ENCODE data around the gene PLLP. TPM values are rescaled to one million over a fixed set of nuclear protein-coding genes. Genes with fewer than 3 reads are reported as not detected.
A peak's percentile ranks its signal among the peaks of the same experiment; 100 is the strongest.

The PLLP gene
- total and polyA plus RNA-seq, 5 experiments from 2014 or later = 3.5 to 8.8 (median 4.9) TPM

- Mint-ChIP-seq H3K27me3 (no peaks in the 10 kb centered on the region), H3K9me3 (no peaks in the 10 kb centered on the region), H3K27ac (no peak overlapping the region), H3K4me3 (peak overlapping the region in 1 of 10 donors; percentile 14), H3K36me3 (peaks cover 0 to 21% (median 5%) of the 10 kb centered on the region in 3 donors), H3K4me1 (peaks cover 7 to 28% (median 14%) of the 10 kb centered on the region in 4 donors)
- DNase-seq = no peak
- POLR2A ChIA-PET = interaction anchor here (0.9 to 1.2 kb wide), 2 partner anchors 8 to 9 kb away, joined by 3 to 4 read pairs; no protein-coding TSS in a partner anchor
- no peak for ATAC-seq
Measured at GRCh38 chr16:57258910-57259475, 25.5 kb downstream of the PLLP start.

DNA sequence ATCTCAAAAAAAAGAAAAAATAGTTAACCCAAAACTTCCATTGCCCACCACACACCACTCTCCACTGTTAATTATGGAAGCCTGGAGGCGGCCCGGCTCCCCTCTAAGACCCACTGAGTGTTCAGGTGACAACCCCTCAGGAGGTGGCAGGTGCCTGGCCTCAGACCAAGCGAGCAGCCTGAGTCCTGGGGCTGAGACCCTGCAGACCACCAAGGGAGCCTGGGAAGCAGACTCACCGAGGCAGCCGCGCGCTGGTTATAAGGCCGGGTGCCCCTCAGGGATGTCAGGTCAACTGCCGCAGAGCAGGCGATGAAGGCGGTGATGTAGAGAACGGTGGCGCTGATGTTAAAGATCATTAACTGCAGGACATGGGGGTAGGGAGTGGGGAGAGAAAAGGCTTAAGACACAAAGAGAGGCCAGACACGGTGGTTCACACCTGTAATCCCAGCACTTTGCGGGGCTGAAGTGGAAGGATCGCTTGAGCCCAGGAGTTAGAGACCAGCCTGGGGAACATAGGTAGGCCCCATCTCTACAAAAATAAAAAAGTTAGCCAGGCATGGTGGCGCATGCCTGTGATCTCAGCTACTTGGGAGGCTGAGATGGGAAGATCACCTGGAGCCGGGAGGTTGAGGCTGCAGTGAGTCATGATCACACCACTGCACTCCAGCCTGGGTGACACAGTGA is 26.1 kb downstream of the PLLP start:
- Mint-ChIP-seq H3K36me3 (peaks cover 0 to 24% (median 5%) of the 10 kb centered on the region in 3 donors), H3K27ac (peak overlapping the region in 4 of 10 donors; percentile 48 to 83 (median 67)), H3K4me3 (no peak overlapping the region)

DNA sequence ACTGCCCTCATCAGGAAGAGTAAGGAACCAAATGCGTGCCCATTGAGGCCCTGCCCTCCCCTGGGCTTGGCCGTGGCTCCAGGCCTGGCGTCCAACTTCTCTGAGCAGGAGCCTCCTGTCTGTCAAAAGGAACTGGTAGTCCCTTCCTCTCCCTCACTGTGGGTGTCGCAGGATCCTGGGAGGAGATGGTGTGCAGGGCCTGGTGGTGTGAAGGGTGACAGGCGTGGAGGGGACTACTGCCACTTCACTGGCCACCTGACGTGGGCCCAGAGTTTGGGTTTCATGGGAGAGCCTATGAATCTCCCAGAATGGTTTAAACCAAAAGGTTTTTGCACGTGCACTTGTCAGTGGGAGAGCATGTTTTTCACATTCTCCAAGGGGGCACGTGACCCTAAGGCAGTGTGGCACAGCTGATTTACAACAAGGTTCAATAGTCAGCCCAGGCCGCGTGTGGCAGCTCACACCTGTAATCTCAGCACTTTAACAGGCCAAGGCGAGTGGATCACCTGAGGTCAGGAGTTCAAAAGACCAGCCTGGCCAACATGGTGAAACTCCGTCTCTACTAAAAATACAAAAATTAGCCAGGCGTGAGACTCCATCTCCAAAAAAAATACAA is 26.9 kb downstream of the PLLP start:
- Mint-ChIP-seq H3K4me3 (no peak overlapping the region), H3K4me1 (peaks cover 5 to 21% (median 14%) of the 10 kb centered on the region in 4 donors), H3K27ac (peak overlapping the region in 3 of 10 donors; percentile 2 to 74 (median 43)), H3K9me3 (no peaks in the 10 kb centered on the region), H3K36me3 (peaks cover 5 to 29% (median 6%) of the 10 kb centered on the region in 3 donors), H3K27me3 (no peaks in the 10 kb centered on the region)
- POLR2A ChIA-PET = interaction anchor here (2.6 kb wide), 1 partner anchor 8 kb away, joined by 7 read pairs; no protein-coding TSS in a partner anchor
- ATAC-seq (no peak), DNase-seq (no peak)

More for the DNA sequence above, 26.1 kb downstream of the PLLP start:
- no peak for DNase-seq
- POLR2A ChIA-PET = interaction anchor here (1.2 kb wide), 1 partner anchor 10 kb away, joined by 4 read pairs; no protein-coding TSS in a partner anchor
- Mint-ChIP-seq H3K4me1 (peaks cover 7 to 28% (median 14%) of the 10 kb centered on the region in 4 donors), H3K9me3 (no peaks in the 10 kb centered on the region), H3K27me3 (no peaks in the 10 kb centered on the region)
- ATAC-seq = no peak

DNA sequence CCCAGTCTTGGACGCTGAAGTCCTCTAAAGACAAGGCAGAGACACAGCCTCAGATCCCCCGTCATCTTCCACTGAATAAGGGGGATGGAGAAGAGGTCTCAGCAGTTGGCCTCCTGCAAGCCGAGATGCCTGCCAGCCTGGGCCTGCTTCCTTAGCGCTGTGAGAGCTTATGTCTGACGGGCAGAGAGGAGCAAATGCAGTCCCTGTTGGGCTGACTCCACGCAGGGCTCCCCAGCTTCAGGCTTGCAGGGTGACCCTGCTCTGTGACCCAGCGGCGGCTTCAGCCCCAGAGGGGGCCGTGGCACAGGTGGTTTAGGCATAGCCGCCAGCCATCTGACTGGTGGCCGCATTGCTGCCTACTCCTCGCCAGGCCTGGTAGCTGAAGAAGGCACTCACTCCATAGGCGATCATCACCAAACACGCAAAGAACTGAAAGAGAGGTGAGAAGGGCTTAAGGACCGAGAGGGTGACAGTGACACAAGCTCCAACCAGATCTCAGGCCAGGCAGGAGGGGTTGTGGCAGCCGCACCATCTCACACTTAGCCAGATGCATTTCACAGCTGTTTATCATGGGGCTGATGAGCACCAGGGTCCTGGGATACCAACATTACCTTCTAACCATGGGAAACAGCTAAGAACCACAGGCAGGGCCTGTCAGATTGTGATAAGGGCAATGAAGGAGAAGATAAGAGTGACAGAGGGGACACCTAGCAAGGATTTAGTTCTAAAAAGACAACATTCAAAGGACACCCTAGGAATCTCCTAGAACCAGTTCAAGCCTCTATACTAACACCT is 27.7 kb downstream of the PLLP start:
- Mint-ChIP-seq H3K9me3 (no peaks in the 10 kb centered on the region), H3K27me3 (no peaks in the 10 kb centered on the region), H3K27ac (peak overlapping the region in 4 of 10 donors; percentile 43 to 74 (median 57)), H3K36me3 (peaks cover 10 to 36% (median 13%) of the 10 kb centered on the region in 3 donors), H3K4me3 (peak overlapping the region in 1 of 10 donors; percentile 65), H3K4me1 (peaks cover 5 to 20% (median 14%) of the 10 kb centered on the region in 4 donors)
- no peak for ATAC-seq
- POLR2A ChIA-PET = interaction anchor here (2.6 kb wide), 1 partner anchor 8 kb away, joined by 7 read pairs; no protein-coding TSS in a partner anchor
- no peak for DNase-seq

- no peaks in the 10 kb centered on the region for H3K27me3 Mint-ChIP-seq
Measured at GRCh38 chr16:57255686-57256415, 28.6 kb downstream of the PLLP start.

GRCh38 chr16:57253466-57253865 is 31.0 kb downstream of the PLLP start:
- Mint-ChIP-seq H3K4me1 (peaks cover 0 to 3% (median 2%) of the 10 kb centered on the region in 4 donors), H3K27me3 (no peaks in the 10 kb centered on the region), H3K4me3 (no peak overlapping the region), H3K27ac (no peak overlapping the region), H3K9me3 (no peaks in the 10 kb centered on the region), H3K36me3 (peaks cover 10 to 67% (median 30%) of the 10 kb centered on the region in 3 donors)
- ATAC-seq = no peak
- POLR2A ChIA-PET = interaction anchor here (0.5 to 1.3 kb wide), 2 partner anchors 11 to 41 kb away, joined by 4 read pairs; no protein-coding TSS in a partner anchor
- DNase-seq = no peak

More at GRCh38 chr16:57255686-57256415, 28.6 kb downstream of the PLLP start:
- Mint-ChIP-seq H3K36me3 (peaks cover 10 to 44% (median 18%) of the 10 kb centered on the region in 3 donors), H3K9me3 (no peaks in the 10 kb centered on the region), H3K4me1 (peaks cover 5 to 17% (median 12%) of the 10 kb centered on the region in 4 donors), H3K4me3 (no peak overlapping the region), H3K27ac (peak overlapping the region in 2 of 10 donors; percentile 59 to 74)
- POLR2A ChIA-PET = interaction anchor here (0.9 to 2.6 kb wide), 2 partner anchors 9 to 11 kb away, joined by 4 to 7 read pairs; partner anchors contain the start of gene ARL2BP
- no peak for ATAC-seq
- DNase-seq = no peak

GRCh38 chr16:57252148-57252721 is 32.2 kb downstream of the PLLP start:
- DNase-seq (no peak), ATAC-seq (no peak)
- no peaks in the 10 kb centered on the region for H3K27me3 Mint-ChIP-seq
- H3K4me1 Mint-ChIP-seq = peaks cover 0 to 2% (median 2%) of the 10 kb centered on the region in 4 donors
- no peaks in the 10 kb centered on the region for H3K9me3 Mint-ChIP-seq
- no peak overlapping the region for H3K4me3 Mint-ChIP-seq
- peaks cover 10 to 75% (median 32%) of the 10 kb centered on the region in 3 donors for H3K36me3 Mint-ChIP-seq
- POLR2A ChIA-PET = interaction anchor here (1.0 to 1.3 kb wide), 2 partner anchors 9 to 12 kb away, joined by 3 to 4 read pairs; no protein-coding TSS in a partner anchor
- H3K27ac Mint-ChIP-seq = peak overlapping the region in 3 of 10 donors; percentile 2 to 80 (median 67)

DNA sequence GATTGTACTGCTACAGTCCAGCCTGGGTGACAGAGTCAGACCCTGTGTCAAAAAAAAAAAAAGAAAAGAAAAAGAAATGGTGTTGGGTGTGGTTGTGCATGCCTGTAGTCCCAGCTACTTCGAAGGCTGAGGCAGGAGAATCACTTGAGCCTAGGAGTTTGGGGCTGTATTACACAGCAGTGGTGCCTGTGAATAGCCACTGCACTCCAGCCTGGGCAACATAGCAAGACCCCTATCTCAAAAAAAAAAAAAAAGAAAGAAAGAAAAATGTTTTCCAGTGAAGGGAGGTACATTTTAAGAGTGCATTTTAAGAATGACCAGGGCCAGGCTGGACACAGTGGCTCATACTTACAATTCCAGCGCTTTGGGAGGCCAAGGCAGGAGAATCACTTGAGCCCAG is 33.1 kb downstream of the PLLP start:
- DNase-seq = no peak
- H3K9me3 Mint-ChIP-seq = no peaks in the 10 kb centered on the region
- no peaks in the 10 kb centered on the region for H3K27me3 Mint-ChIP-seq
- ATAC-seq = no peak
- no peak overlapping the region for H3K4me3 Mint-ChIP-seq
- peaks cover 10 to 72% (median 32%) of the 10 kb centered on the region in 3 donors for H3K36me3 Mint-ChIP-seq
- POLR2A ChIA-PET = interaction anchor here (1.0 to 1.2 kb wide), 2 partner anchors 8 to 15 kb away, joined by 3 to 13 read pairs; no protein-coding TSS in a partner anchor
- peaks cover 0 to 6% (median 3%) of the 10 kb centered on the region in 4 donors for H3K4me1 Mint-ChIP-seq
- peak overlapping the region in 1 of 10 donors; percentile 49 for H3K27ac Mint-ChIP-seq

DNA sequence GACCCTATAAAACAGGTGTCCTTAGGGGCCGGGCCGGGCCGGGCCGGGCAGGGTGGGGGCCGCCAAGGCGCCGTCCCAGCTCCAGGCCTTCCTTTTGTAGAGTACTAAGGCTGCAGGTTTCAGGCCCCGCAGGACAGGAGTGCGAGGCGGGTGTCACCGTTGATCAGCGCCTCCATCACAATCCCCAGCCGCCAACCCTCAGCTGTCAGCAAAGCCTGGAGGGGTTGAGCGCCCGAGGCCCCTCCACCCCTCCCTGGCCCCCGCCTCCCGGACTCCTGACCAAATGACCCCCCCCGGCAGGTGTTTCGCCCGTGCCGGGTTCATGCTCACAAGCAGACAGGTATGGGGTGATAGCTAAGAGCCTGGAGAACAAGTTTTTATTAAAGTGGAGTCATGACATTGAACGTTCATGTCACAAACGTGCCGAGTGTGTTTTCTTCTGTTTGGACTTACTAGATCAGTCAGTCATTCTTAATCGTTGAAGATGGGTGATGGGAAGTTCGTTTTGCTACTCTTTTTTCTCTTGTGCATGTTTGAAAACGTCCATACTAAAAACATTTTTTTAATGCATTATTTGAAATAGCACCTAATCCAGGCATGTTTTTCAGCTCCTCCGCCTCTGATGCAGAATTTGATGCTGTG is 38.9 kb downstream of the PLLP start:
- POLR2A ChIA-PET = interaction anchor here (0.5 to 3.7 kb wide), 17 partner anchors 10 to 1051 kb away, joined by 3 to 24 read pairs (median 4); partner anchors contain the start of genes CIAPIN1, PSME3IP1 and RSPRY1
- Mint-ChIP-seq H3K27ac (peak overlapping the region in 9 of 10 donors; percentile 57 to 96 (median 77)), H3K4me3 (peak overlapping the region; percentile 79 to 96 (median 84)), H3K36me3 (peaks cover 0 to 35% (median 14%) of the 10 kb centered on the region in 3 donors), H3K9me3 (no peaks in the 10 kb centered on the region), H3K27me3 (no peaks in the 10 kb centered on the region), H3K4me1 (peaks cover 11 to 31% (median 21%) of the 10 kb centered on the region in 4 donors)
- DNase-seq (peak in 1 of 10 donors; percentile 18), ATAC-seq (peak; percentile 7 to 13)

DNA sequence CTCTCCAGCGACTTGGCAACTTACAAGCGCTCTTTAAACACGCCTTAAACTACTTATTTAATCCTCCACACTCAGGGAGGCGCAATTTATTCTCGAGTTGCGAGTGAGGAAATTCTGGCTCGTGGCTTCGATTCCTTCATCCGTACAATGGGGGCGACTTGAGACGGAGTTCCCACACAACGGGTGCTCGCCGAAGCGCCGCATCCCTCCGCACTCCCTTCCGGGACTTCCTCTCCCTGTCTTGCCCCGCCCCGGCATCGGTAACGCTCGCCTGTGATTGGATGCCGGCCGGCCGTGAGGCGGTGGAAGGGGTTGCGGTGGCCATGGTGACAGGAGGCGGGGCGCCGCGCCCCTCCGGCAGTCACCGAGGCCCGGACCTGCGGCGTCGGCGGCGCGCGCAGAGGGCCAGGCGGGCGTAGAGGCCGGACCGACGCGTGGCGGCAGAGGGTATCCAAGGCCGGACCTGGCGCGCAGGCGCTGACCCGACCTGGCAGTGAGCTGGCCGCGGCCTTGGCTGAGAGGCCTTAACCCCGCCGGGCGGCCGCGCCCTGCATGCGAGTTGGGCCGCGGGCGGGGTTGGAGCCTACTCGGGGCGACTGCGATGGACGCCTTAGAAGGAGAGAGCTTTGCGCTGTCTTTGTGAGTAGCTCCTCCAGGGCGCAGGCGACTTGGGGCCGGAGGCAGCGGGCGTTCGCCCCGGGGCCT is 39.6 kb downstream of the PLLP start, which contains the start of gene ARL2BP:
Gene ARL2BP, plus strand, starts transcription at position 493 of the 705 bp plus-strand sequence. Its CDS starts 109 bp downstream, at position 602.
- H3K27ac Mint-ChIP-seq = peak within 1 kb of the TSS; percentile 93 to 97 (median 96)
- H3K4me1 Mint-ChIP-seq = peaks cover 11 to 33% (median 21%) of the 10 kb centered on the region in 4 donors
- DNase-seq = peak; percentile 95 to 98 (median 97)
- H3K36me3 Mint-ChIP-seq = peaks cover 0 to 33% (median 10%) of the 10 kb centered on the region in 3 donors
- POLR2A ChIA-PET = interaction anchor here (0.5 to 3.7 kb wide), 18 partner anchors 9 to 1050 kb away, joined by 3 to 24 read pairs (median 4); partner anchors contain the start of genes CIAPIN1, PSME3IP1 and RSPRY1
- H3K9me3 Mint-ChIP-seq = no peaks in the 10 kb centered on the region
- peak within 1 kb of the TSS; percentile 87 to 96 (median 94) for H3K4me3 Mint-ChIP-seq
- peak; percentile 92 to 96 for ATAC-seq
- no peaks in the 10 kb centered on the region for H3K27me3 Mint-ChIP-seq
